HT1080 (cell line): ENCODE measurements around the gene NFIX. TPM values are rescaled to one million over a fixed set of nuclear protein-coding genes. Genes with fewer than 3 reads are reported as not detected.

Experiments
- DNase-seq: peaks from one replicate; pipeline ENCODE4 v3.0.0-alpha.2; 2015; ENCODE audit warnings: low read depth
- total RNA-seq: library from RNA; depleted of rRNA; stranded (reverse); fragments of >200 nt; shearing (Covaris generic); gene quantifications from 2 replicates; pipeline ENCODE4 v1.2.3, GENCODE V29; 2014

The NFIX gene
- total RNA-seq, 1 experiment from 2014 or later, result 21.7 TPM

DNA sequence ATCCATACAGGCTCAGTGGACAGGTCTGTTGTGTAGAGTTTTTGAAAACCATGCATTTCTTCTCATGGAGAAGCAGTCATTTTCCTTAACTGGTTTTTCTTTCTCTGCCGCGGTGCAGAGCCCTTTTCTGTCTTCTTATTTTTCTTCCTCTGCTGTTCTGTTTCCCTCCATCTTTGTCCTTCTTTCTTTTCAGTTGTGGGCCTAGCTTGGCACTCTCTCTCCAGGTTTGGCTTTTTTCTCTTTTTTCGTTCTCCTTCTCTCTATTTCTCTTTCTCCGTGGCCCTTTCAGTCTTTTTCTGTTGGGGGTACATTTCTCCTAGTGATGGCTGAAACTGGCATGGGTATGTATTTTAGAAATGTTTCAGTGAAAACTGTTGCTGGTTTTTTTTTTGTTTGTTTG lies 24.1 kb downstream of the NFIX start:
- no peak for DNase-seq

DNA sequence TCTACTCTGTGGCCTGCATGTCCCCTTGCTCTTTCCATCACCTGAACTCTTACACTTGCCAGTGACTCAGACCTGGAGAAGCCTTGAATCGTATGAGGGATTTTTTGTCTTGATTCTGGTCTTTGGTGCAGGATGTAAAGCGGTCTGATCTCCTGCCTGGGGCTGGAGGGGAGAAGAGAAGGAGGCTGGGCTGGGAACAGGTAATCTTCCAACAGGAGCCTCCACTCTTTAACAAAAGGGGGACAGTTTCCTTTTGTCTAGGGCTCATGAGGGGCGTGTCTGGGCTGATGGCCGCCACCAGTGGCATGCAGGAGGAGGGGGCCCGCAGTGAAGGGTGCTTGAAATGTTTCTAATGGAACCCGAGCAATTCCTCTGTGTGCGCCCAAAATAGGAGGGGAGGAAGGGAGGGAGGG lies 24.7 kb downstream of the NFIX start:
- no peak for DNase-seq

DNA sequence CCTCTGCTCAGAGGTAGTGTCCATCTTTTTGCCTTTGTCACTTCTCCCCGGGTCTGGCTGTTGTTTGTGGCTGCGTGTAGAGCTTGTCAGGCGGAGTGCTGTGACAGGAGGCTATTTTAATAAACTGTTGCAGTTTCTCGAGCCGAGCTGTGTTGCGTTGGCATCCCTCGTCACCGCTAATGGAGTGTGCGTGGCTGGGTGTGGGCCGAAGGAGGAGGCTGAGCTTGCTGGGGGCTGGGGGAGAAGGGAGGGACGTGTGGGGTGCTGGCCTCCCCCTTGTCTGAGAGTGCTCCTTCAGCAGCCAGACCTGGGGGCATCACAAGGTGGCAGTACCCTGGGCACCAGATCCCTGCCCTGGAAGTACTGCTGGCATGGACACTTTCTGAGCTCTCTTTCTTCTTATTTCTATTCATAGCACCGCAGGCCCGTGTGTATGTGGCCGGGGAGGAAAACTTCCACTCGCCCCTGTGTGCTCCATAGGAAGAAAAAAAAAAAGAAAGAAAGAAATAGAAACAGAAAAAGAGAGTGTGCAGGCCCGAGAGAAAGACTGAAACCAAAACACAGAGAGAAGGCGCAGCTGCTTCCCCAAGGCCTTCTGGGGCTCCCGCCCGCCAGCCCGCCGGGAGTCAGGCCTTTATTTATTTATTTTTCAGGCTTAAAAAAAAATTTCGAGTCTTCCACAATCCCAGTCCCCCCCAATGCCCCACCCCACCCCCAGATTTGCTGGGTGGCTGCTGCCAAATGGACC lies 27.0 kb downstream of the NFIX start:
- peak; percentile 30 for DNase-seq

DNA sequence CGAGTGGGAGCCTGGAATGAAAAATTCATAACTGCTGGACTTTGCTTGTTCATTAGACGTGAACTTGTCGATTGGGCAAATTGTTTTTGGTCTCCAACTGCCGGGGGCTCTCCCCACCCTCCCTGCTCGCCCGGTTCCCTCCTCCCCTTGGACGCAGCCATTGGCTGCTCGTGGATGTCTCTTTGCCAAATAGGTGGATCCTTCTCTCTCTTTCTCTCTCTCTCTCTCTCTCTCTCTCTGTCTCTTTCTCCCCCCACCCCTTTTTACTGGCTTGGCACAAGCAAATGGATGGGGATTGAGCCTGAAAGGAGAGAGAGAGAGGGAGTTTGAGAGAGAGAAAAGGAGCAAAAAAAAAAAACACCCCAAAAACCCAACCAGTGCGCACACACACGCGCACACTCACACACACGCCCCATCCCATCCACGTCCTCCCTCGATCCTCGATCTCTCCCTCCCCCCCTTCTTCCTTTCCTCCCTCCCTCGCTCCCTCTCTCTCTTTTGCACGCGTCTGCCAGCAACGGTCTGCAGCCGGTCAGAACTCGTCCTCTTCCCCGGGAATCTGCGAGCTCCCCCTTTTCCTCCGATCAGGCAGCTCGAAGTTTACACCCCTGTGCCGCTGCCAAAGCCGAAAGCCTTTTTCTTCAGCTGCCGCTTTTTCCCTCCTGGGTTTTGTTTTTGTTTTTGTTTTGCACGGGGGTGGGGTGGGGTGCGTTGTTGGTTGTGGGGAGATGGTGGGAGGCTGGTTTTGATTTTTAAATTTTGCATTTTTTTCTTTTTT lies 27.8 kb downstream of the NFIX start:
- peak; percentile 82 for DNase-seq

DNA sequence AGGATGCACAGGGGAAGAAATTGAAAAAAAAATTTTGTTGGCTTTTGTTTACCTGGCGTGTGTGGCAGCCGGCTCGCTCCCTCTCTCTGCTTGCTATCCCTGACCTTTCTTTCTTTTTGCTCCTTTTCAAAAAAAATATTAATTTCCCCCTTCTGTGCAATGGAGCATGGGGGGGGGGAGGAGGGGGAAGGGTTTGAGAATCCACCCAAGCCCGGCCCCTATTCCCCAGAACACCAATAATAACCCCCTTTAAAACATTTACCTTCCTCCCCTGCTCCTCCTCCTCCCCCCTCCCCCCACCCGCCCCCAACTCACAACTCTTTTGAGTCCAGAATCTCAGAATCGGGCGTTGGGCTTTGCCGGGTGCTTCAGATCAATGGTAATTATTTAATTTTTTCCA lies 28.4 kb downstream of the NFIX start:
- no peak for DNase-seq

DNA sequence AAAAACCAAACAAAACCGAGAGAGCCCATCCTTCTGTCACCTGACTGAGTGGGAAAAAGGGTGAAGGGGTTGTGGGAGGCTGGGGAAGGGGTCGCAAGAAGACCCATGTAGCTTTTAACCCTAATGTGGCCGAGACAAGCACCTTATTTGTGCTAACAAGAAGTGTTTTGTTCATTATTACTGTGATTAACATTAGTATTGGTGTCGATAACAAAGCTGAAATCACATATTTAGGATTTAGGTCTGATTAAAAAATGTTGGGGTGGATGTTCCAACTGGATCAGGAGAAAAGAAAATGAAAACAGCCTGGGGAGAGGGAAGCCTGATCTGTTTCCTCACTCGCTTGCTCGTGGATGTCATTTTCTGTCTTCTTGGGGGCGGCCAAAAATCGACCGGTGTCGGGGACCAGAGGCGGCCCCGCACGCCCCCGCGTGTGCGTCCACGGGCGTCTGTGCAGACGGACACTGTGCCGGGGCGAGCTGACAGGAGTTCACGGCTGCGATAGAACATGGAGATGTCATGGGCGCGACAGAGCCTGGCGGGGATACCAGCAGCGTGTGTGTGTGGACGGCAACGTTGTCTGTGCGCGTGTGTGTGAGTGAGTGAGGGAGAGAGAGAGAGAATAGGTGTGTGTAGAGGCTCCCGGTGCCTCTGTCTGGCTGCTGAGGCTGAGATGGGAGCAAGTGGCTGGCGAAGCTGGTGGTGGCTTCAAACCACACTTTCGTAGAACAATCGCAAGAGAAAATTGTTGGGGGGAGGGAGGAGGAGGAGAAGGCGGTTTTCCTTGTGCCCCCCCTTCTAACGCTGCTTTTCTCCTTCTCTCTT lies 29.1 kb downstream of the NFIX start:
- no peak for DNase-seq

DNA sequence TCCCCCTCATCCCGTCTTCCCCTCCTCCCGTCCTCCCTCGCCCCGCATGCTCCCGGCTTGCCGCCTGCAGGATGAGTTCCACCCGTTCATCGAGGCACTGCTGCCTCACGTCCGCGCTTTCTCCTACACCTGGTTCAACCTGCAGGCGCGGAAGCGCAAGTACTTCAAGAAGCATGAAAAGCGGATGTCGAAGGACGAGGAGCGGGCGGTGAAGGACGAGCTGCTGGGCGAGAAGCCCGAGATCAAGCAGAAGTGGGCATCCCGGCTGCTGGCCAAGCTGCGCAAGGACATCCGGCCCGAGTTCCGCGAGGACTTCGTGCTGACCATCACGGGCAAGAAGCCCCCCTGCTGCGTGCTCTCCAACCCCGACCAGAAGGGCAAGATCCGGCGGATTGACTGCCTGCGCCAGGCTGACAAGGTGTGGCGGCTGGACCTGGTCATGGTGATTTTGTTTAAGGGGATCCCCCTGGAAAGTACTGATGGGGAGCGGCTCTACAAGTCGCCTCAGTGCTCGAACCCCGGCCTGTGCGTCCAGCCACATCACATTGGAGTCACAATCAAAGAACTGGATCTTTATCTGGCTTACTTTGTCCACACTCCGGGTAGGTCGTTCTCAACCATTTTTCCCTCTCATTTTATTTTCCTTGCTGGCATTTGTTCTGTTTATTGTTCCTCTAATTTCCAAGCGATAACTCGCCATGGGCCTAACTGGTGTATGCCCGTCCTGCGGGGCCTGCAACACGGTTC lies 29.8 kb downstream of the NFIX start:
- no peak for DNase-seq

DNA sequence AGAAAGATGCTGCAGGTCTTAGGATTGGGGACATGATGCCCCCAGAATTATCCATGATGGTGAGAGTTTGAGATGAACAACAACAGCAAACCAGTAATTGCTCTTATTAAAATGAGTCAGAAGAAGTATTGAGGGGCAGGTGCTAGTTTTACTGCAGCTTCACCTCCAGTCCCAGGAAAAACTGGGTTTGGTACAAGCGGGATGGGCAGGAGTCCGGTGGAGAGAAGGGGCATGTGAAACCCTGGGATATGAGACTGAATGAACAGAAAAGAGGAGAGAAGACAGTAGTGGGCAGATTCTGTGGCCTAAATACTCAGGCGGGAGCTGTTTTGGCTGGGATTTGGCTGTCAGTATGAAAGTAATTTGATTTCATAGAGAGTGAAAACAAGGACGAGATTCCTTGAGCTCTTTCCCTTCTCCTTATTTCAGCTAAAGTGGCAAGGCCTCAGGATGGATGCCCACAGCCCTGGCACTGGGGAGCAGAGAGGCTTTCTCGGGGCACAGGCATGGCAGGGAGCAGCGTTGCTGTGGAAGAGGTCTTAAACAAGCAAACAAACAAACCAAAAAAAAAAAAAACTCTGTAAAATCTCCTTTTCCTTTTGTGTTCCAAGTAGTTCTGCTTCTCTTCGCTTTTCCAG lies 30.7 kb downstream of the NFIX start:
- DNase-seq, result no peak

DNA sequence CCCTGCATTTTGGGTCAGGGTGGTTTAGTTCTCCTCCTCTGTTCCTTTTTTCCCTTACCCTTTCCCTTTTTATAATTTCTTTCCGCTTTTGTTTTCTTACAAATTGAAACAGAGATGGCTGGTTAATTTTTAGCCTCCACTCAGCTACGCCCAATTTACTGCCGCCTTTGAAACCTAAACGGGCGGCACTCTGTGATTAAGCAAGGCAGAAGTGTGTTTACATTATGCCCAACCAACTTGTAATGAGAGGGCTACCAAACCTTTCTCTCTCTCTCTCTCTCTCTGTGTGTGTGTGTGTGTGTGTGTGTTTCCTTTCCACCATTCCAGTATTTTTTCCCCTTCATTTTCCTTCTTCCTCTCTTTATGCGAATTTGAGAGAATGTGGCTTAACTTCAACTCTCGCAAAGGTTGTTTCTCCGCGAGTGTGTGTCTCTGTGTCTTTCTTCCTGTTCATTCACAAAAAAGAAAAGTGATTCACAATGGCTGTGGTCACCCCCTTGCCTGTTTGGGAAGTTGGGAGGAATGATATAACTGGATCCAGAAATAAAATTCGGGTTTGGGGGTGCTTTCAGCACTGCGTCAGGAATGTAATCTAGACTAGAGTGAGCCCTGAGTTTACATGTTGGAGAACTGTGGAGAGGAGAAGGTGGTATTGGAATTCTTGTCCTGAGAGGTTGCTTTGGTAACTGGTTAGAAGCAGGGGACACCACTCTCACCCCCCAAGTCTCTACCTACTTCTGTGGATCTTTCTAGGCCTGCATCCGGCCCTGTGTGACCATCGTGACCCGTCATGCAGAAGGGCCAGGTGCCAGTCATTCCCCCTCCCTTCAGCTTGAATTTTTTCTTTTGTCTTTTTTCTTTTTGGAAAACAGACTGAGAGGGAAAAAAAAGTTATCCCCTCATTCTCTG lies 31.4 kb downstream of the NFIX start:
- no peak for DNase-seq

DNA sequence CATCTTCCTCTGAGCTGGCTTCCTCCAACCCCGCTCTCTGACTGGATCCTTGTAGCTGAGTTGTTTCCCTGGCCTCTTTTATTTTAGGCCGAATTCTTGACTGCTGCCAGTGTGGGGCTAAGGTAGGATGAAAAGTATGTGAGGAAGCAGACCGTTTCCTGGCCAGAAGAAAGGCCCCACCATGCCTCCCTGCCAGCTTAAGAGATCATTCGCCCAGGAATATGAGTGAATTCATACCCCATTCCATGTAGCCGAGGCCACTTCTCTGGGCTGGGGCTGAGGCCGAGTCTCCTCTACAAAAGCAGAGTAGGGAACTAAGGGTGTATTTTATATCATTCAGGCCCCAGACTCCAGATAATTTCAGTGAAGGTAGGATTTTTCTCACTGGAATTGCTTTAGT lies 32.3 kb downstream of the NFIX start:
- DNase-seq, result no peak

DNA sequence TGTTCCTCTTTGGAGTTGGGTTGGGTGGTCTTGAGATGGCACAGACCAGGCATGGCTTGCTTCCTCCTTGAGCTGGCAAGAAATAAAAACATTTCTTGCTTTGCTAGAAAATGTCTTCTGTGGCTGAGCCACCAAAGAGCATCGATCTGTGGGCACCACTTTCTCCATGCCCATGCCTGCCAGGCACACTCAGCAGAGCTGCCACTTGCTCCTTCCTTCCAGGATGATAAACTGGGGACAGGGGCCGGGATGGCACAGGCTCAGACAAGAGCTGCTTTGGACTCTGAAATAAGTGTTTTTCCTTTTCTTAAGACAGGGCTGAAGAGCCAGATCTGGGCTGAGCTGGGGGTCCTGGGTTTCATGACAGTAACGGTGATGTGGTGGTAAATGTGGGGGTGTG lies 32.8 kb downstream of the NFIX start:
- no peak for DNase-seq

DNA sequence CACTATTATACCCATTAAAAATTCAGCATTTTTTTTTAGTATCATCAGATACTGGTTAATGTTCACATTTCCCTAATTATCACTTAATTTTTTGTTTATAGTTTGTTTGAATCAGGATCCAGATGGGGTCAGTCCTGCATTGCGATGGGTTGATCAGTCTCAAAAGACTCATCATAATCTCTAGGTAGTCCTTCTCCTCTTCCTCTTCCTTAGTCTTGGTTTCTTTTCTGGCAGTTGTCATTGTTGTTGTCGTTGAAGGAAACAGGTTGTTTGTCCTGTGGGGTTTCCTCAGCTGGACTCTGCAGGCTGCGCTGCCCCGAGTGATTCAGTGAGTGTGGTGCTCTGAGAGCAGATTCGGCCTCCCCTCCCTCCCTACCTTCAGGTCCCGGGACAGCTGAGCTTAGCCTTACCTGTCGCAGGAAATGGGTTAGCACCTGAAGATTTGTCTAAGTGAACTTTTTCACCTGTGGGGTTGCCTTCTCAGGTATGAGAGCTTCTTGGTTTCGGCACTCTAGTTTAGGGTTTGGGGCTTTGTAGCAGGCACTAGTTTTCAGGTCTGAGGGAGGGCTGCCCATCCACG lies 34.1 kb downstream of the NFIX start:
- no peak for DNase-seq

DNA sequence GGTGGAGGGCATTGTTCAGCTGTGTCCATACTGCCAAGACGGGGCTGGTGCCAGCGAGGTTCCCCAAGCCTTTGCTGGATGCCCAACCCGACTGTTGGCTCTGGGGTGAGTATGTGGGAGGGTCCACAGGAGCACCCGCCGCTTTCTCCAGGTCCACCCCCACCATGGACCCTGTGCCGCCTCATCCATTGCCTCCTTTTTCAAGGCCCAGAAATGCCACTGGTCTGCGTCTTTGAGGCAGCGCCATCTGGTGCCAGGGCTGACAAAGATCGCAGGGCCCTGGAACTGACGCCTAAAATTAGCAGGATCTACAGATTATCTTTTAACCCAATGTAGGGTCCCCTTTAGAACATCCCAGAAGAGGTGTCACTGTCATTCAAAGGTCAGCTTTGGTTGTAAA lies 34.6 kb downstream of the NFIX start:
- no peak for DNase-seq

DNA sequence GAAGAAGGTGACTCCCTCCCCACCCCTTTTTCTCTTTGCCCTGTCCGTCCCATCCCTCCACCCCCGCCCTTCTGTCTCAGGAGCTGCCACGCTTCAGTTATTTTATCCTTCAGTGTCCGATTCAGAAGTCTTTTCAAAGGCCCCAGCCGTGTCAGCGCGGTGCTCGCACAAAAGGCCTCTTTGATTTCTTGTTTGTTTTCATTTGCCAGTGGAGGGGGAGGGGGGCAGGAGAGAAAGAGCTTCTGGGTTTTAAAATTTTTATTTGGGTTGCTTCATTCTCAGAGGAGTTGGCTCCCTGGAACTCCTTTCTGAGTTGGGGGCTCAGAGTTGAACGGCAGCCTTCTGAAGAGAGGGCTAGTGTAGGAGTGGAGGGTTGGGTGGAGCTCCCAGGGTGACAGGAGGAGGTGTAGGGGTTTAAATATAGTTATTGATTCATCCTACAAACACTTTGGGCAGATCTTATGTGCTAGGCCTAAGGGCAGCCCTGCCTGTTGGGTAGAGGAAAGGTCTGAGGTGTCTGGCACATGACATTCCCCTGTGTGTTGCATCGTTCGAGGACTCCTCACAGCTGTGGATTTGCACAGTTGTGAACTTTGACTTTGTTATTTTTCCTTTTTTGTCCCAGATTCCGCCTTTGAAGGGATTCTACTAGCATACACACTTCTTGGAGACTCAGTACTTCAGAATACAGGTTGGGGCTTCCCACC lies 36.8 kb downstream of the NFIX start:
- no peak for DNase-seq

DNA sequence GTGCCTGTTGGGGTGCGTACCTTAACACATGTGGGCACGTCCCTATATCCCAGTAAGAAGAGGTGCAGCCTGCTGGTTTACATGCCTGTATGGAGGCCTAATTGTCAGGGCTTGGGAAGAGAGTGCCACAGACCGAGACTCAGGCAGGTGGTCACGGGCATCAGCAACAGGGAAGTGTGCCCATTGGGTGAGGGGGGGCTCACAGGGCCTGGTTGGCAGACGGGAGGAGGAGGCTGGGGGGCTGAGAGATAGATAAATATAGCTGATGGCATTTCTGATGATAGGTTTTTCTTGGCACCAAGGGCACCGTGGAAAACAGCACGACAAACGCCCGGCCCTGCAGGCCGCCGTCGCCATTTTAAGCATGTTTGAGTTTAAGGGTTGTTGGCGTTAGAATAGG lies 37.6 kb downstream of the NFIX start:
- no peak for DNase-seq

DNA sequence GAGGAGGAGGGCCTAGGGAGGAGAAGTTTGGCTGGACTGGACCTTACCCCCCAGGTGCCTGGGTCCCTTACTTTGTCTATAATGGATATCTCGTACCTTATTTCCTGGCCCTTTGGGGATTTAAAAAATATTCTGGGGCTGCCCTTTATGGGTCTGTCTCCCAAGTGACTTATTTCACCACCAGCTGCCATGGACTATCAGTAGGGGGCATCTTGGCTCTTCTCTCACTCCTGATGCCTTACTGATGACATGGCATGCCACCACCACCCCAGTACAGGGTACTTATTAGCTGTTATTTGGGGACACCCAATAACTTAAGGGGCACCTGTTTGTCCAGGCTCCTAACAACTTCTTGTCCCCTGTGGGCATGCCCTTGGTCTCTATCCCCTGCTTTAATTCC lies 38.0 kb downstream of the NFIX start:
- DNase-seq, result no peak

DNA sequence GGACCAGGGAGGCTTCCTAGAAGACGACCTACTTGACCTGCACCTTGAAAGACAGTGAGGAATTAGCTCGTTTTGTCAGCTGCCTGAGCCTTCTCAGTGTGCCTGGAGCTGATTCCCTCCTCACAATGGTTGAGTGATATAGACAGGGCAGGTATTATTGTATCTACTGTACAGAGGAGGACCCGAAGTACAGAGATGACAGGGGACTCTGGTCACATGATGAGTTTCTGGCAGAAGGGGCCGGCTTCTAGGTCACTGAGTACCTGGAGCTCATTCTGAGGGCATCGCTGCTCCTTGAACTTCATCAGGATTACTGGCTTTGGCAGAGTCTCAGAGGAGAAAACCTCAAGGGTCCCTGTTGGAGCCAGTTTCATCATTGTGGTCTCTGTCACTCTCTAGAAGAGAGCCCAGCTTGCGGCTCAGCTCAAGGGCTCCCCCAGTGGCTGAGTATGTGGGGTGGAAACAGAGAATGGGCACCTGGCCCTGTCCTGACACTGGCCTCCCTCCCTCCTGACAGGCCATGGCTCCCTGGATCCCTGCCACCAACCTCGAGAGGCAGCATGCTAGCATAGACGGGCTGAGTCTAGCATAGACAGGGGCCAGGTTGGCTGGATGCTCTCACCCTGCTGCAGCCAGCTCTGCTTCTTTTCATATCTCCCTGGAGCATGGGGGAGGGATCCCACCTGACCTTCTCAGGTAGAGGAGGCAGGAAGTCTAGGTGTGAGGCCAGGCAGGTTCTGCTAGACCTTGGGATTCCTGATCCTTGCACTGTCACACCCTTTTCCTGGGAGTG lies 38.7 kb downstream of the NFIX start:
- DNase-seq, result peak; percentile 57

DNA sequence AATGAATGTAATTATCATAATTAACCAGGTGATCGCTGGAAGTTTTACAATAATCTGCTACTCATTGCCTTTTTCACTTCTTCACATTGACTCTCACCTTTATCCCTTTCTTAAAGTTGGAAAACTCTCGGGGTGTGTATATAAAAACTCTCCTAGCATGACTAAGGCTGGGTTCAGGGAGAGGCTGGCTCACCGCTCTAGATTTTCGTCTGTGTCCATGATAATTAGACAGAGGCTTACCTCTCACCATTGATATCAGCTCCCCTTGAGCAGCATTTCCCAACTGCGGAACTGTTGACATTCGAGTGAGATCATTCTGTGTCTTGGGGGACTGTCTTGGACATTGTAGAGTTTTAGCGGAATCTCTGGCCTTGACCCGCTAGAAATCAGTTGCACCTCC lies 39.4 kb downstream of the NFIX start:
- DNase-seq, result no peak
